Spinal cord (tissue), 10 donors: ENCODE measurements around the gene FAM240B. TPM values are rescaled to one million over a fixed set of nuclear protein-coding genes. Genes with fewer than 3 reads are reported as not detected.

Source experiments
- DNase-seq, 6 donors: peaks; one replicate each; pipeline versions ENCODE4 v3.0.0 to v3.0.0-alpha.2; 2013 to 2015; ENCODE audit warnings: low spot score in 6 of 6, low read depth in 4 of 6
- H3K27ac ChIP-seq: one replicate; pipeline ENCODE4 v1.5.1; 2013; ENCODE audit warnings: low read depth, low read length, control low read depth
- H3K27me3 ChIP-seq: one replicate; pipeline ENCODE4 v1.6.1; 2013; ENCODE audit warnings: low read length; ENCODE audit not compliant: control insufficient read depth, insufficient read depth
- H3K36me3 ChIP-seq: one replicate; pipeline ENCODE4 v1.6.1; 2013; ENCODE audit warnings: low read length; ENCODE audit not compliant: control insufficient read depth, insufficient read depth
- H3K4me1 ChIP-seq: one replicate; pipeline ENCODE4 v1.6.1; 2013; ENCODE audit warnings: low read length; ENCODE audit not compliant: control insufficient read depth, insufficient read depth
- H3K4me3 ChIP-seq: one replicate; pipeline ENCODE4 v1.5.1; 2013; ENCODE audit warnings: low read depth, low read length, control low read depth
- H3K9me3 ChIP-seq: one replicate; pipeline ENCODE4 v1.6.1; 2013; ENCODE audit warnings: low read length; ENCODE audit not compliant: control insufficient read depth, insufficient read depth
- WGBS: methylation state at CpG from one replicate; pipeline ENCODE4 v1.1.5; 2013; ENCODE audit warnings: missing lambda C conversion rate; ENCODE audit not compliant: insufficient coverage; 5-methylcytosine and 5-hydroxymethylcytosine counted together
- polyA plus RNA-seq, 2 donors: library from polyadenylated mRNA; unstranded; fragments of 120-200 nt; gene quantifications; one replicate each; pipeline ENCODE4 v1.2.1, GENCODE V29; 2013; ENCODE audit not compliant: insufficient read length in 2 of 2
- total RNA-seq, 2 donors: library from RNA; depleted of rRNA in 1 of 2; stranded (reverse); fragments of 120-200 nt in 1 of 2; fragments of >200 nt in 1 of 2; gene quantifications; one replicate each; pipeline versions ENCODE4 v1.2.3 to v1.2.4, GENCODE V29; 2013 to 2014
- donor health status: healthy.

FAM240B gene
- total and polyA plus RNA-seq, 4 donors = not detected

GRCh38 chr9:38707885-38708637 is 11.9 kb downstream of the FAM240B start:
- Histone ChIP-seq H3K36me3 (no peaks in the 10 kb centered on the region), H3K9me3 (no peaks in the 10 kb centered on the region), H3K4me1 (no peaks in the 10 kb centered on the region), H3K4me3 (no peak overlapping the region), H3K27ac (no peak overlapping the region), H3K27me3 (no peaks in the 10 kb centered on the region)
- WGBS = 68% methylated on average over 8 of the region's 10 CpGs
- DNase-seq = no peak

- no peaks in the 10 kb centered on the region for H3K27me3 ChIP-seq
- H3K4me1 ChIP-seq = no peaks in the 10 kb centered on the region
- no peak overlapping the region for H3K4me3 ChIP-seq
- DNase-seq = no peak
- no peak overlapping the region for H3K27ac ChIP-seq
- no peaks in the 10 kb centered on the region for H3K36me3 ChIP-seq
- no peaks in the 10 kb centered on the region for H3K9me3 ChIP-seq
- WGBS = 50% methylated on average over 6 of the region's 7 CpGs
These were observed 13.4 kb downstream of the FAM240B start for GRCh38 chr9:38706493-38706892.

- H3K27me3 ChIP-seq = no peaks in the 10 kb centered on the region
- no peak for DNase-seq
- no CpG with 5 or more reads among the region's 6 CpGs for WGBS
- no peaks in the 10 kb centered on the region for H3K4me1 ChIP-seq
- no peaks in the 10 kb centered on the region for H3K36me3 ChIP-seq
- no peaks in the 10 kb centered on the region for H3K9me3 ChIP-seq
- no peak overlapping the region for H3K27ac ChIP-seq
- H3K4me3 ChIP-seq = no peak overlapping the region
These were observed 14.0 kb downstream of the FAM240B start for GRCh38 chr9:38705917-38706316.

GRCh38 chr9:38700695-38701094 is 19.2 kb downstream of the FAM240B start:
- Histone ChIP-seq H3K4me1 (no peaks in the 10 kb centered on the region), H3K36me3 (no peaks in the 10 kb centered on the region), H3K27me3 (no peaks in the 10 kb centered on the region), H3K9me3 (no peaks in the 10 kb centered on the region), H3K4me3 (no peak overlapping the region), H3K27ac (no peak overlapping the region)
- WGBS = no CpG with 5 or more reads among the region's 1 CpG
- DNase-seq = no peak

- no peaks in the 10 kb centered on the region for H3K9me3 ChIP-seq
- DNase-seq = no peak
- no peak overlapping the region for H3K27ac ChIP-seq
- no peaks in the 10 kb centered on the region for H3K27me3 ChIP-seq
- no peaks in the 10 kb centered on the region for H3K4me1 ChIP-seq
- no peak overlapping the region for H3K4me3 ChIP-seq
- no peaks in the 10 kb centered on the region for H3K36me3 ChIP-seq
- WGBS = 87% methylated on average over 3 of the region's 7 CpGs
These were observed 20.6 kb downstream of the FAM240B start for GRCh38 chr9:38699337-38699736.

DNA sequence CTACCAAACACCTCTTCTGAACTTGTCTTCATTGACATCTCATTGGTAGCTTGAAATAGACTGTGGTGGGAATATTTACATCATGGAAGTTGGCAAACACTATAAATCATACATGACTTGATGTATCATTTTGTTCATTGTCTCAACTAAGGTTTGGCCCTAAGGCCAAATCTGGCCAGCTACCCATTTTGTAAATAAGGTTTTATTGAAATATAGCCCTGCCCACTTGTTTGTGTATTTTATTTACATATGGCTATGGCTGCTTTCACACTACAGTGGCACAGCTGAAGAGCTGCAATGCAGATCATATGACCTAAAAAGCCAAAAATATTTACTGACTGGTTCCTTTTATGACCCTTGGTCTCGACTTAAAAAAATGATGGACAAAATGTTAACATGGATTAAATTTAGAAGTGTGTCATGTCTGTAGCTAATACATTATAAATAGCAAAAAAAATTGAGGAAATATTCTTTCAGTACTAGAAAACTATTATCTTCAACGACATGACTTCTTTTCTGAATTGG is 22.1 kb downstream of the FAM240B start:
- no peaks in the 10 kb centered on the region for H3K27me3 ChIP-seq
- no peaks in the 10 kb centered on the region for H3K36me3 ChIP-seq
- no peaks in the 10 kb centered on the region for H3K9me3 ChIP-seq
- H3K27ac ChIP-seq = no peak overlapping the region
- no peak for DNase-seq
- no peaks in the 10 kb centered on the region for H3K4me1 ChIP-seq
- H3K4me3 ChIP-seq = no peak overlapping the region
- no CpG with 5 or more reads among the region's 2 CpGs for WGBS

GRCh38 chr9:38696999-38697398 is 22.9 kb downstream of the FAM240B start:
- DNase-seq = no peak
- Histone ChIP-seq H3K4me3 (no peak overlapping the region), H3K27me3 (no peaks in the 10 kb centered on the region)

GRCh38 chr9:38694676-38695075 is 25.3 kb downstream of the FAM240B start:
- H3K36me3 ChIP-seq = no peaks in the 10 kb centered on the region
- 79% methylated on average over 6 of the region's 10 CpGs for WGBS
- DNase-seq = no peak
- no peaks in the 10 kb centered on the region for H3K9me3 ChIP-seq
- H3K27ac ChIP-seq = no peak overlapping the region
- no peak overlapping the region for H3K4me3 ChIP-seq
- peaks cover 3% of the 10 kb centered on the region for H3K4me1 ChIP-seq
- no peaks in the 10 kb centered on the region for H3K27me3 ChIP-seq

More at GRCh38 chr9:38696999-38697398, 22.9 kb downstream of the FAM240B start:
- no peaks in the 10 kb centered on the region for H3K36me3 ChIP-seq
- H3K9me3 ChIP-seq = no peaks in the 10 kb centered on the region
- no peak overlapping the region for H3K27ac ChIP-seq
- no peaks in the 10 kb centered on the region for H3K4me1 ChIP-seq
- 97% methylated on average over 3 of the region's 3 CpGs for WGBS

- no peak for DNase-seq
- Histone ChIP-seq H3K9me3 (no peaks in the 10 kb centered on the region), H3K27ac (no peak overlapping the region), H3K36me3 (no peaks in the 10 kb centered on the region), H3K27me3 (no peaks in the 10 kb centered on the region), H3K4me1 (peaks cover 21% of the 10 kb centered on the region), H3K4me3 (no peak overlapping the region)
- WGBS = 80% methylated on average over 2 of the region's 4 CpGs
These were observed 27.2 kb downstream of the FAM240B start for GRCh38 chr9:38692707-38693106.

DNA sequence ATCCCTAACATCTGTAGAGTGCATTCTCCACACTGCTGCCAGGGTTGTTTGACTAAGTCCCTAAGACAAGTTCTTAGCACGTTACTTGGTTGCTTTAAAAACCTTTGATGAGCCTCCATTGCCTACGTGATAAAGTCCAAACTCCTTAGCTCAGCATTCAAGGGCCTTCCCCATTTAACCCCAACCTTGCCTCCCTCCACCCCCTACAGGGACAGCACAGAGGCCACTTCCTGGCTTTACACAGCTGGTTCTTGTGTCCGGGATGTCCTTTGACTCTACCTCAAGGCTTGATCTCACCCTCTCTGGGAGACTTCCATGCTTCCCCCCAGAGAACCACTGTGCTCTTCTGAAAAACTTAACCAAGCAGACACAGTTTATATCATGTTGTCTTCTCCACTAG is 29.4 kb downstream of the FAM240B start:
- H3K36me3 ChIP-seq = no peaks in the 10 kb centered on the region
- DNase-seq = no peak
- peaks cover 38% of the 10 kb centered on the region for H3K4me1 ChIP-seq
- no peak overlapping the region for H3K27ac ChIP-seq
- H3K27me3 ChIP-seq = no peaks in the 10 kb centered on the region
- H3K9me3 ChIP-seq = no peaks in the 10 kb centered on the region
- whole genome bisulfite sequencing = 66% methylated on average over 3 of the region's 3 CpGs
- no peak overlapping the region for H3K4me3 ChIP-seq
